IMR-90 (cell line): ENCODE results near the gene CECR2. TPM values are rescaled to one million over a fixed set of nuclear protein-coding genes. Genes with fewer than 3 reads are reported as not detected.

Source experiments
- ATAC-seq: fragments of 200-7000 bp; cut with Tn5 transposase; 2 replicates; pipeline ENCODE4 v1.9.1; 2020; ENCODE audit warnings: low read depth, mild to moderate bottlenecking, moderate library complexity
- BruUV-seq: library from RNA; stranded (reverse); fragments of 400-500 nt; replicated peaks from 2 replicates; lab custom pipeline; 2021; lab: Mats Ljungman, UMichigan
- CTCF ChIA-PET: fragments of 300-600 bp; formaldehyde crosslinking; extraction: SDS; loops from one replicate; lab custom pipeline; 2021; ENCODE audit warnings: antibody characterized with exemption; lab: Yijun Ruan, JAX
- POLR2A ChIA-PET: fragments of 300-600 bp; sonication (Branson Sonifier 250); formaldehyde crosslinking; loops from one replicate; lab custom pipeline; 2022; ENCODE audit warnings: antibody characterized with exemption; ENCODE audit not compliant: unreplicated experiment; lab: Charles Lee
- DNase-seq: peaks from one replicate; pipeline ENCODE4 v3.0.0; 2013
- H2AFZ ChIP-seq: replicated peaks from 2 replicates; pipeline ENCODE3; 2013; ENCODE audit warnings: low read length, mild to moderate bottlenecking; ENCODE audit not compliant: poor library complexity
- H2AK5ac ChIP-seq: 2 replicates; pipeline ENCODE4 v1.6.1; 2013; ENCODE audit warnings: low read depth, low read length, inconsistent platforms
- H2AK9ac ChIP-seq: replicated peaks from 2 replicates; pipeline ENCODE3; 2013; ENCODE audit warnings: mild to moderate bottlenecking, low read depth, low read length, moderate library complexity; ENCODE audit not compliant: poor library complexity
- H2BK120ac ChIP-seq: 2 replicates; pipeline ENCODE4 v1.6.1; 2013; ENCODE audit warnings: low read depth, low read length, inconsistent platforms
- H2BK15ac ChIP-seq: 3 replicates; pipeline ENCODE4 v1.6.1; 2013; ENCODE audit warnings: low read depth, low read length, inconsistent platforms
- H2BK20ac ChIP-seq: 2 replicates; pipeline ENCODE4 v1.6.1; 2013; ENCODE audit warnings: low read depth, mild to moderate bottlenecking, inconsistent platforms, low read length, moderate library complexity
- H2BK5ac ChIP-seq: 2 replicates; pipeline ENCODE4 v1.6.1; 2013; ENCODE audit warnings: mild to moderate bottlenecking, low read depth, low read length, inconsistent platforms; ENCODE audit not compliant: poor library complexity, severe bottlenecking
- H3K14ac ChIP-seq: replicated peaks from 2 replicates; pipeline ENCODE4 v1.6.1; 2013; ENCODE audit warnings: low read depth, low read length, inconsistent platforms
- H3K18ac ChIP-seq: 2 replicates; pipeline ENCODE4 v1.6.1; 2013; ENCODE audit warnings: low read depth, low read length, control low read depth
- H3K23ac ChIP-seq: 2 replicates; pipeline ENCODE4 v1.6.1; 2013; ENCODE audit warnings: low read depth, low read length, inconsistent platforms
- H3K27ac ChIP-seq: 2 replicates; pipeline ENCODE4 v1.5.1; 2013; ENCODE audit warnings: mild to moderate bottlenecking, control low read depth, low read length; ENCODE audit not compliant: insufficient read depth
- H3K27me3 ChIP-seq: 2 replicates; pipeline ENCODE4 v1.6.1; 2013; ENCODE audit warnings: low read length; ENCODE audit not compliant: control insufficient read depth, insufficient read depth
- H3K36me3 ChIP-seq: 2 replicates; pipeline ENCODE4 v1.6.1; 2013; ENCODE audit warnings: low read length, mixed read lengths; ENCODE audit not compliant: control insufficient read depth, insufficient read depth
- H3K4ac ChIP-seq: 2 replicates; pipeline ENCODE4 v1.6.1; 2013; ENCODE audit warnings: low read depth, low read length, inconsistent platforms
- H3K4me1 ChIP-seq: 2 replicates; pipeline ENCODE4 v1.6.1; 2013; ENCODE audit warnings: low read length, mixed read lengths; ENCODE audit not compliant: control insufficient read depth, insufficient read depth
- H3K4me2 ChIP-seq: 2 replicates; pipeline ENCODE4 v1.6.1; 2013; ENCODE audit warnings: low read depth, mild to moderate bottlenecking, control low read depth, low read length, moderate library complexity
- H3K4me3 ChIP-seq: 2 replicates; pipeline ENCODE4 v1.5.1; 2013; ENCODE audit warnings: low read depth, mild to moderate bottlenecking, control low read depth, low read length, moderate library complexity; ENCODE audit not compliant: insufficient read depth
- H3K56ac ChIP-seq: 2 replicates; pipeline ENCODE4 v1.6.1; 2013; ENCODE audit warnings: low read length, inconsistent platforms; ENCODE audit not compliant: insufficient read depth; ENCODE audit errors: extremely low read depth
- H3K79me1 ChIP-seq, 2 experiments: 2 replicates each; pipeline ENCODE4 v1.6.1; 2013; ENCODE audit warnings: low read length in 2 of 2, inconsistent platforms in 1 of 2, low read depth in 1 of 2
- H3K9ac ChIP-seq: 2 replicates; pipeline ENCODE4 v1.6.1; 2013; ENCODE audit warnings: low read depth, low read length, control low read depth
- H3K9me1 ChIP-seq: 2 replicates; pipeline ENCODE4 v1.6.1; 2013; ENCODE audit warnings: low read length, inconsistent platforms; ENCODE audit not compliant: insufficient read depth
- H3K9me3 ChIP-seq: 2 replicates; pipeline ENCODE4 v1.6.1; 2013; ENCODE audit warnings: low read length; ENCODE audit not compliant: control insufficient read depth, insufficient read depth
- H4K20me1 ChIP-seq: 2 replicates; pipeline ENCODE4 v1.6.1; 2013; ENCODE audit warnings: low read length, inconsistent platforms; ENCODE audit not compliant: insufficient read depth
- H4K5ac ChIP-seq: 2 replicates; pipeline ENCODE4 v1.6.1; 2013; ENCODE audit warnings: mild to moderate bottlenecking, low read depth, low read length, control low read depth
- H4K8ac ChIP-seq, 2 experiments: 2 replicates each; pipeline ENCODE4 v1.6.1; 2013; ENCODE audit warnings: low read depth in 2 of 2, low read length in 2 of 2, control low read depth in 1 of 2, inconsistent platforms in 1 of 2
- H4K91ac ChIP-seq: 2 replicates; pipeline ENCODE4 v1.6.1; 2013; ENCODE audit warnings: low read depth, low read length, inconsistent platforms; ENCODE audit not compliant: insufficient read depth
- BHLHE40 ChIP-seq: fragments of 150-350 bp; IDR thresholded peaks from 2 replicates; pipeline ENCODE4 v1.6.1; 2016; ENCODE audit warnings: mild to moderate bottlenecking, low read depth, low read length
- CEBPB ChIP-seq: IDR thresholded peaks from 2 replicates; pipeline ENCODE4 v1.6.1; 2012; ENCODE audit warnings: low read depth, low read length, improper control_type of control experiment
- CHD1 ChIP-seq: IDR thresholded peaks from 2 replicates; pipeline ENCODE4 v1.6.1; 2012; ENCODE audit warnings: low read depth, low read length, improper control_type of control experiment
- MXI1 ChIP-seq: IDR thresholded peaks from 2 replicates; pipeline ENCODE4 v1.6.1; 2012; ENCODE audit warnings: low read depth, mild to moderate bottlenecking, low read length, moderate library complexity, borderline replicate concordance
- NFE2L2 ChIP-seq: fragments of 150-350 bp; IDR thresholded peaks from 2 replicates; pipeline ENCODE4 v1.6.1; 2016; ENCODE audit warnings: low read depth, mild to moderate bottlenecking, low read length
- POLR2A ChIP-seq: IDR thresholded peaks from 2 replicates; pipeline ENCODE4 v1.6.1; 2012; ENCODE audit warnings: mild to moderate bottlenecking, low read depth, low read length
- RAD21 ChIP-seq: IDR thresholded peaks from 2 replicates; pipeline ENCODE4 v1.6.1; 2012; ENCODE audit warnings: low read length, improper control_type of control experiment
- RFX5 ChIP-seq: IDR thresholded peaks from 2 replicates; pipeline ENCODE4 v1.8.0; 2012; ENCODE audit warnings: low read depth, mild to moderate bottlenecking, low read length, moderate library complexity
- WGBS, 2 experiments: methylation state at CpG; one replicate each; pipeline versions ENCODE4 v1.1.5 to v1.1.7; 2013; ENCODE audit warnings: missing lambda C conversion rate in 2 of 2; ENCODE audit not compliant: insufficient read length in 1 of 2; ENCODE audit errors: extremely low coverage in 2 of 2; 5-methylcytosine and 5-hydroxymethylcytosine counted together
- dilution Hi-C: fragments of 300-500 bp; cut with HindIII; formaldehyde crosslinking; loops from one replicate; pipeline ENCODE4 v1.14.3; 2018; ENCODE audit warnings: low sequenced_read_pairs; ENCODE audit not compliant: unreplicated experiment
- in situ Hi-C: fragments of 300-500 bp; cut with MboI; formaldehyde crosslinking; loops from 3 replicates; pipeline ENCODE4 v1.14.3; 2019; ENCODE audit warnings: low sequenced_read_pairs, inconsistent platforms, mixed read lengths
- intact Hi-C: fragments of 100-400 bp; cut with micrococcal nuclease; formaldehyde crosslinking; loops from 2 replicates; pipeline ENCODE4 v1.10.0; 2022
- polyA plus RNA-seq, 3 experiments: library from polyadenylated mRNA; depleted of rRNA; stranded (reverse); fragments of >200 nt; gene quantifications; 2 replicates each; pipeline ENCODE4 v1.2.3, GENCODE V29; 2012; ENCODE audit warnings: low replicate concordance in 1 of 3
- total RNA-seq: library from RNA; depleted of rRNA; stranded (reverse); fragments of >200 nt; gene quantifications from 2 replicates; pipeline ENCODE4 v1.2.3, GENCODE V29; 2012
- TF ChIP-seq, protein P1 (sequence below): fragments of 150-350 bp; IDR thresholded peaks from 2 replicates; pipeline ENCODE4 v1.6.1; 2017; ENCODE audit warnings: mild to moderate bottlenecking, antibody characterized with exemption, low read length, low read depth
- TF ChIP-seq, protein P2 (sequence below): conservative IDR thresholded peaks from 2 replicates; pipeline ENCODE4 v1.5.1; 2012; ENCODE audit warnings: mild to moderate bottlenecking, low read depth, low read length, improper control_type of control experiment
- TF ChIP-seq, protein P3 (sequence below): fragments of 150-350 bp; IDR thresholded peaks from 2 replicates; pipeline ENCODE4 v1.6.1; 2016; ENCODE audit warnings: low read depth, mild to moderate bottlenecking, low read length, moderate library complexity, borderline replicate concordance

CECR2 gene
- total and polyA plus RNA-seq, 2 of the 4 experiments (the other 2 are of a cell fraction): under 0.01 TPM; not detected in 1

DNA sequence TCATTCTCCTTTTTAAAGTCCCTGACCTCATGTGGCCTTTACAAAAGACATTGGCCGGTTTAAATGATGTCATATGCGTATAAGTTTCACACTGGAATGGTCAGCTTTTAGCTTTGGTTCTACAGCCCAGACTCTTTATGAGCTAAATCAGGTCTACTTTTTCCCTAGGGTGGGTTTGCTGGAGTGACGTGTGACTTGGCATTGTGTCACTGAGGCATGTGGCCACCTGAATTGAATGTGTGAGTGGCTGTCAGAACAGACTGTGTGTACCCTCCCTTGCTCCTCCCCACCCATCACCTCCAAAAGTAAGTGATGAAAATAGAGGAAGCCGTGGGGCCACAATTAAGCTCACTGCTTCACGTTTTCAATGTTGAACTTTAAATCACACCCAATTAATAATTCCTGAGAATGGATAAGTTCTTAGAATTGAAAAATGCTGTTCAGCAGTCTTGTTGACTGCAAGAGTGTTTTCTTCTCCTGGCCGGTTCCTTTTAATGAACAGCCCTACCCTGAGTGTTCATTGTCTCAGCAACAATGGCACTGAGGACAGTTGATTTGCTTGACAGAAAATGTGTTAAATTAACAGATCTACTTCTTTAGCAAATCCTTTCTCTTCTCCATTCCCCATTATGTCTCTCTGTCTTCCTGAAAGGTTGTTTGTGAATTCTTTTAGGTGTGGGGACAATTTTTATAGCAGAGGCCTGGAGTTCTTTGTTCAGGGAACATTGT lies 11.3 kb downstream of the CECR2 start:
- Histone ChIP-seq H4K20me1 (no peaks in the 10 kb centered on the region), H3K14ac (no peak overlapping the region), H3K18ac (no peak overlapping the region), H4K5ac (no peak overlapping the region), H2BK120ac (no peak overlapping the region), H3K79me1 (no peaks in the 10 kb centered on the region), H3K36me3 (no peaks in the 10 kb centered on the region), H4K91ac (no peak overlapping the region), H3K4me1 (no peaks in the 10 kb centered on the region), H2BK20ac (no peak overlapping the region), H3K56ac (no peak overlapping the region), H3K4me3 (no peak overlapping the region), H3K4me2 (no peak overlapping the region), H2AK5ac (no peak overlapping the region), H2AK9ac (no peak overlapping the region), H3K23ac (no peak overlapping the region), H2BK5ac (no peak overlapping the region), H3K9me1 (no peaks in the 10 kb centered on the region), H2AFZ (no peak overlapping the region), H3K27ac (no peak overlapping the region), H2BK15ac (no peak overlapping the region), H3K27me3 (no peaks in the 10 kb centered on the region), H3K9me3 (no peaks in the 10 kb centered on the region), H3K4ac (no peak overlapping the region), H4K8ac (no peak overlapping the region), H3K9ac (no peak overlapping the region)
- dilution Hi-C loops (no loop called here), in situ Hi-C loops (no loop called here), intact Hi-C loops (no loop called here)
- BruUV-seq: no TSS peak
- no peak for ATAC-seq
- POLR2A ChIA-PET: no interaction called here
- WGBS, 2 experiments: no CpG with 5 or more reads among the region's 6 CpGs
- CTCF ChIA-PET: no interaction called here
- no peak for DNase-seq
- no peak for TF ChIP-seq RAD21
- no peak for TF ChIP-seq NFE2L2
- no peak for TF ChIP-seq RFX5
- TF ChIP-seq, protein P1, sequence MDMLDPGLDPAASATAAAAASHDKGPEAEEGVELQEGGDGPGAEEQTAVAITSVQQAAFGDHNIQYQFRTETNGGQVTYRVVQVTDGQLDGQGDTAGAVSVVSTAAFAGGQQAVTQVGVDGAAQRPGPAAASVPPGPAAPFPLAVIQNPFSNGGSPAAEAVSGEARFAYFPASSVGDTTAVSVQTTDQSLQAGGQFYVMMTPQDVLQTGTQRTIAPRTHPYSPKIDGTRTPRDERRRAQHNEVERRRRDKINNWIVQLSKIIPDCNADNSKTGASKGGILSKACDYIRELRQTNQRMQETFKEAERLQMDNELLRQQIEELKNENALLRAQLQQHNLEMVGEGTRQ: no peak
- TF ChIP-seq CEBPB: no peak
- TF ChIP-seq CHD1: no peak
- TF ChIP-seq, protein P2, sequence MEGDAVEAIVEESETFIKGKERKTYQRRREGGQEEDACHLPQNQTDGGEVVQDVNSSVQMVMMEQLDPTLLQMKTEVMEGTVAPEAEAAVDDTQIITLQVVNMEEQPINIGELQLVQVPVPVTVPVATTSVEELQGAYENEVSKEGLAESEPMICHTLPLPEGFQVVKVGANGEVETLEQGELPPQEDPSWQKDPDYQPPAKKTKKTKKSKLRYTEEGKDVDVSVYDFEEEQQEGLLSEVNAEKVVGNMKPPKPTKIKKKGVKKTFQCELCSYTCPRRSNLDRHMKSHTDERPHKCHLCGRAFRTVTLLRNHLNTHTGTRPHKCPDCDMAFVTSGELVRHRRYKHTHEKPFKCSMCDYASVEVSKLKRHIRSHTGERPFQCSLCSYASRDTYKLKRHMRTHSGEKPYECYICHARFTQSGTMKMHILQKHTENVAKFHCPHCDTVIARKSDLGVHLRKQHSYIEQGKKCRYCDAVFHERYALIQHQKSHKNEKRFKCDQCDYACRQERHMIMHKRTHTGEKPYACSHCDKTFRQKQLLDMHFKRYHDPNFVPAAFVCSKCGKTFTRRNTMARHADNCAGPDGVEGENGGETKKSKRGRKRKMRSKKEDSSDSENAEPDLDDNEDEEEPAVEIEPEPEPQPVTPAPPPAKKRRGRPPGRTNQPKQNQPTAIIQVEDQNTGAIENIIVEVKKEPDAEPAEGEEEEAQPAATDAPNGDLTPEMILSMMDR: no peak
- no peak for TF ChIP-seq BHLHE40
- no peak for TF ChIP-seq MXI1
- TF ChIP-seq, protein P3, sequence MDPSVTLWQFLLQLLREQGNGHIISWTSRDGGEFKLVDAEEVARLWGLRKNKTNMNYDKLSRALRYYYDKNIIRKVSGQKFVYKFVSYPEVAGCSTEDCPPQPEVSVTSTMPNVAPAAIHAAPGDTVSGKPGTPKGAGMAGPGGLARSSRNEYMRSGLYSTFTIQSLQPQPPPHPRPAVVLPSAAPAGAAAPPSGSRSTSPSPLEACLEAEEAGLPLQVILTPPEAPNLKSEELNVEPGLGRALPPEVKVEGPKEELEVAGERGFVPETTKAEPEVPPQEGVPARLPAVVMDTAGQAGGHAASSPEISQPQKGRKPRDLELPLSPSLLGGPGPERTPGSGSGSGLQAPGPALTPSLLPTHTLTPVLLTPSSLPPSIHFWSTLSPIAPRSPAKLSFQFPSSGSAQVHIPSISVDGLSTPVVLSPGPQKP: no peak
- no peak for TF ChIP-seq POLR2A
